GM12878 (cell line): ENCODE measurements around the gene CCDC191. TPM values are rescaled to one million over a fixed set of nuclear protein-coding genes. Genes with fewer than 3 reads are reported as not detected.

Experiments
- ATAC-seq: fragments of 200-7000 bp; cut with Tn5 transposase; 3 replicates; pipeline ENCODE4 v1.9.1; 2020; ENCODE audit warnings: mild to moderate bottlenecking, moderate library complexity
- BruUV-seq: library from RNA; stranded (reverse); fragments of 400-500 nt; replicated peaks from 2 replicates; lab custom pipeline; 2021; lab: Mats Ljungman, UMichigan
- CTCF ChIA-PET: fragments of 300-600 bp; sonication (Branson Sonifier 250); formaldehyde crosslinking; extraction: SDS; loops from one replicate; lab custom pipeline; 2021; ENCODE audit warnings: inconsistent platforms; lab: Yijun Ruan, JAX
- POLR2A ChIA-PET: fragments of 350-600 bp; formaldehyde crosslinking; extraction: SDS; loops from one replicate; lab custom pipeline; 2021; ENCODE audit warnings: inconsistent platforms; lab: Charles Lee
- RAD21 ChIA-PET: fragments of 300-600 bp; sonication (Branson Sonifier 250); formaldehyde crosslinking; loops from one replicate; lab custom pipeline; 2023; ENCODE audit warnings: antibody characterized with exemption; ENCODE audit not compliant: unreplicated experiment; lab: Charles Lee
- SMC1A ChIA-PET: fragments of 300-600 bp; sonication (Branson Sonifier 250); formaldehyde crosslinking; loops from one replicate; lab custom pipeline; 2023; ENCODE audit not compliant: unreplicated experiment, uncharacterized antibody; lab: Charles Lee
- DNase-seq: peaks from one replicate; pipeline ENCODE4 v3.0.0-alpha.2; 2011; ENCODE audit warnings: low read depth, low spot score
- FAIRE-seq: peaks from 3 replicates; lab custom pipeline; 2011; peaks lifted over from hg19 to GRCh38; lab: Jason Lieb, UNC
- H2AFZ ChIP-seq: 2 replicates; pipeline ENCODE4 v1.6.0; 2011; ENCODE audit warnings: low read depth, low read length, control low read depth; ENCODE audit not compliant: control insufficient read depth
- H3K27ac ChIP-seq: 2 replicates; pipeline ENCODE4 v1.5.1; 2011; ENCODE audit warnings: control low read depth; ENCODE audit not compliant: control insufficient read depth, insufficient read depth
- H3K27me3 ChIP-seq, 2 experiments: replicated peaks in 1 of 2; 2 replicates each; pipeline versions ENCODE4 v1.6.0 to v1.6.1; 2011; ENCODE audit warnings: low read length in 1 of 2; ENCODE audit not compliant: control insufficient read depth in 2 of 2, insufficient read depth in 2 of 2
- H3K36me3 ChIP-seq, 2 experiments: 2 replicates each; pipeline ENCODE4 v1.5.1; 2011; ENCODE audit warnings: low read length in 1 of 2; ENCODE audit not compliant: control insufficient read depth in 2 of 2, insufficient read depth in 2 of 2
- H3K4me1 ChIP-seq: 2 replicates; pipeline ENCODE4 v1.6.1; 2011; ENCODE audit warnings: mild to moderate bottlenecking, low read length, moderate library complexity, mixed read lengths; ENCODE audit not compliant: control insufficient read depth, insufficient read depth
- H3K4me2 ChIP-seq: 2 replicates; pipeline ENCODE4 v1.6.0; 2011; ENCODE audit warnings: control low read depth; ENCODE audit not compliant: control insufficient read depth, insufficient read depth
- H3K4me3 ChIP-seq: fragments of 200-600 bp; sonication (generic); 2 replicates; pipeline ENCODE4 v1.5.1; 2016
- H3K79me2 ChIP-seq: 2 replicates; pipeline ENCODE4 v1.6.0; 2011; ENCODE audit warnings: low read length; ENCODE audit not compliant: control insufficient read depth, insufficient read depth
- H3K9ac ChIP-seq: 2 replicates; pipeline ENCODE4 v1.8.0; 2011; ENCODE audit warnings: low read length, control low read depth, mixed read lengths; ENCODE audit not compliant: control insufficient read depth, insufficient read depth
- H3K9me3 ChIP-seq: replicated peaks from 3 replicates; pipeline ENCODE4 v1.5.1; 2011; ENCODE audit warnings: mild to moderate bottlenecking, low read length; ENCODE audit not compliant: control insufficient read depth, insufficient read depth
- H4K20me1 ChIP-seq: 2 replicates; pipeline ENCODE4 v1.6.0; 2011; ENCODE audit not compliant: control insufficient read depth, insufficient read depth
- CREM ChIP-seq: IDR thresholded peaks from 2 replicates; pipeline ENCODE4 v1.6.1; 2014; ENCODE audit warnings: antibody characterized with exemption, low read depth
- IRF4 ChIP-seq: IDR thresholded peaks from 2 replicates; pipeline ENCODE4 v1.6.1; 2011; ENCODE audit warnings: low read depth, low read length
- MEF2A ChIP-seq: IDR thresholded peaks from 2 replicates; pipeline ENCODE4 v1.6.1; 2011; ENCODE audit warnings: low read depth, mild to moderate bottlenecking, low read length, moderate library complexity; ENCODE audit not compliant: insufficient read depth
- MTA2 ChIP-seq: fragments of 450-650 bp; IDR thresholded peaks from 2 replicates; pipeline ENCODE4 v1.6.1; 2016; ENCODE audit warnings: low read depth, mild to moderate bottlenecking, moderate library complexity
- NFIC ChIP-seq: IDR thresholded peaks from 2 replicates; pipeline ENCODE4 v1.6.1; 2012; ENCODE audit warnings: low read depth, mild to moderate bottlenecking, inconsistent platforms, low read length, moderate library complexity
- POLR2A ChIP-seq: IDR thresholded peaks from 2 replicates; pipeline ENCODE4 v1.6.1; 2011; ENCODE audit warnings: low read depth, mild to moderate bottlenecking, low read length
- RCOR1 ChIP-seq: conservative IDR thresholded peaks from 2 replicates; pipeline ENCODE4 v1.6.1; 2012; ENCODE audit warnings: low read depth, low read length, improper control_type of control experiment
- SIN3A ChIP-seq: IDR thresholded peaks from 2 replicates; pipeline ENCODE4 v1.6.1; 2012; ENCODE audit warnings: low read depth, low read length, improper control_type of control experiment
- WGBS: methylation state at CpG from one replicate; pipeline ENCODE4 v1.1.6; 2016; ENCODE audit warnings: low lambda C conversion rate; ENCODE audit not compliant: insufficient replicate concordance, insufficient coverage; ENCODE audit errors: missing lambda C conversion rate; 5-methylcytosine and 5-hydroxymethylcytosine counted together
- in situ Hi-C: fragments of 300-500 bp; cut with MboI; formaldehyde crosslinking; loops from 9 replicates; pipeline ENCODE4 v1.14.3; 2018; ENCODE audit warnings: mixed read lengths
- intact Hi-C: fragments of 100-400 bp; cut with micrococcal nuclease; formaldehyde crosslinking; loops from one replicate; pipeline ENCODE4 v1.14.2; 2022; ENCODE audit not compliant: unreplicated experiment
- polyA plus RNA-seq, 11 experiments: library from polyadenylated mRNA; depleted of rRNA in 4 of 11; unstranded in 6 of 11; stranded (reverse) in 5 of 11; fragments of >200 nt; fragmentation: Nextera tagmentation in 4 of 11; fragmentation: Illumina TruSeq in 1 of 11; extraction: Ambion mirVana in 4 of 11; extraction: Trizol in 1 of 11; gene quantifications; 1 replicate in 1 of 11; 2 replicates in 10 of 11; pipeline versions ENCODE4 v1.2.1 to v1.2.3, GENCODE V29; 2011 to 2016; ENCODE audit warnings: inconsistent platforms in 2 of 11, missing spikeins in 2 of 11, low read depth in 1 of 11
- total RNA-seq, 4 experiments: library from RNA; depleted of rRNA in 3 of 4; stranded (reverse); fragments of >200 nt in 3 of 4; fragmentation: Illumina TruSeq in 1 of 4; extraction: Trizol in 1 of 4; gene quantifications; 2 replicates each; pipeline versions ENCODE4 v1.2.1 to v1.2.3, GENCODE V29; 2013 to 2021
- TF ChIP-seq, protein P1 (sequence below): fragments of 450-650 bp; formaldehyde crosslinking; IDR thresholded peaks from 2 replicates; pipeline ENCODE4 v1.4.0; 2022; ENCODE audit warnings: mild to moderate bottlenecking, moderate library complexity

The CCDC191 gene
- total and polyA plus RNA-seq, 10 of the 15 experiments (the other 5 are each of a cell fraction or from before 2014, with no cell fraction given), result 1.2 to 2.9 (median 1.7) TPM

DNA sequence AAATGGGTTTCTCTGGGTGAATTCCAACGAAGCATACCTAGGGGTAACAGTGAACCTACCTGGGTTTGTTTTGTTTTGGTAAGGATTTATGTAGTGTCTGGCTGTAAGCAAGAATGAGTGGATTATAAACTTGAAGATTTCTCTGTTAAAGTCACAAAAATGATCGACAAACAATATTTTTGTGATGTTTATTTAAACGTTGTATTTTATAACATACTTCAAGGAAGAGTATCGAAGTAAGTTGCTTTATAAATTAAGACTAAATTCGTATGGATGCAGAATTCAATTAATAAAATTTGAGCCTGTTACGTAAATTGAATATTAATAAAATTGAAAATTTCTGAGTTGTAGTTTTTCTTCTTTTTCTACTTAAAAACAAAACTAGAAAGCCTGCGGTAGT is 109.5 kb downstream of the CCDC191 start:
- DNase-seq (no peak), FAIRE-seq (no peak), ATAC-seq (no peak)
- in situ Hi-C loops, result no loop called here
- no TSS peak for BruUV-seq
- no peak for TF ChIP-seq CREM
- no peak for TF ChIP-seq SIN3A
- no peak for TF ChIP-seq RCOR1
- TF ChIP-seq, protein P1, sequence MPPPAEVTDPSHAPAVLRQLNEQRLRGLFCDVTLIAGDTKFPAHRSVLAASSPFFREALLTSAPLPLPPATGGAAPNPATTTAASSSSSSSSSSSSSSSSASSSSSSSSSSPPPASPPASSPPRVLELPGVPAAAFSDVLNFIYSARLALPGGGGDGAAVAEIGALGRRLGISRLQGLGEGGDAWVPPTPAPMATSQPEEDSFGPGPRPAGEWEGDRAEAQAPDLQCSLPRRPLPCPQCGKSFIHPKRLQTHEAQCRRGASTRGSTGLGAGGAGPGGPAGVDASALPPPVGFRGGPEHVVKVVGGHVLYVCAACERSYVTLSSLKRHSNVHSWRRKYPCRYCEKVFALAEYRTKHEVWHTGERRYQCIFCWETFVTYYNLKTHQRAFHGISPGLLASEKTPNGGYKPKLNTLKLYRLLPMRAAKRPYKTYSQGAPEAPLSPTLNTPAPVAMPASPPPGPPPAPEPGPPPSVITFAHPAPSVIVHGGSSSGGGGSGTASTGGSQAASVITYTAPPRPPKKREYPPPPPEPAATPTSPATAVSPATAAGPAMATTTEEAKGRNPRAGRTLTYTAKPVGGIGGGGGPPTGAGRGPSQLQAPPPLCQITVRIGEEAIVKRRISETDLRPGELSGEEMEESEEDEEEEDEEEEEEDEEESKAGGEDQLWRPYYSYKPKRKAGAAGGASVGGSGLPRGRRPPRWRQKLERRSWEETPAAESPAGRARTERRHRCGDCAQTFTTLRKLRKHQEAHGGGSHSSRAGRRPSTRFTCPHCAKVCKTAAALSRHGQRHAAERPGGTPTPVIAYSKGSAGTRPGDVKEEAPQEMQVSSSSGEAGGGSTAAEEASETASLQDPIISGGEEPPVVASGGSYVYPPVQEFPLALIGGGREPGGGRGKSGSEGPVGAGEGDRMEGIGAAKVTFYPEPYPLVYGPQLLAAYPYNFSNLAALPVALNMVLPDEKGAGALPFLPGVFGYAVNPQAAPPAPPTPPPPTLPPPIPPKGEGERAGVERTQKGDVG (CRISPR knock-in tag), result no peak
- no peak for TF ChIP-seq MEF2A
- no peak for TF ChIP-seq NFIC
- no peak for TF ChIP-seq IRF4
- no peak for TF ChIP-seq MTA2
- no peak for TF ChIP-seq POLR2A
- no peaks in the 10 kb centered on the region for H4K20me1 ChIP-seq
- H2AFZ ChIP-seq, result peak overlapping the region; percentile 65
- H3K36me3 ChIP-seq, result no peaks in the 10 kb centered on the region
- H3K79me2 ChIP-seq, result no peaks in the 10 kb centered on the region
- no peaks in the 10 kb centered on the region for H3K9me3 ChIP-seq
- H3K9ac ChIP-seq, result no peak overlapping the region
- H3K27ac ChIP-seq, result no peak overlapping the region
- H3K4me3 ChIP-seq, result 0 out of 2 replicates have a peak overlapping the region, but pooled peaks have one; percentile 57
- H3K27me3 ChIP-seq, result no peaks in the 10 kb centered on the region
- ChIA-PET POLR2A (no interaction called here), CTCF (no interaction called here), RAD21 (no interaction called here), SMC1A (no interaction called here)
- peak overlapping the region; percentile 99 for H3K4me2 ChIP-seq
- intact Hi-C loops, result loop anchor here (5.0 kb wide), 1 partner anchor 110 kb away; the partner anchor contains the start of genes CCDC191 and QTRT2
- 44% methylated on average over 7 of the region's 7 CpGs for WGBS
- H3K4me1 ChIP-seq, result no peaks in the 10 kb centered on the region
